ENCODE measurements around the gene HCK. TPM values are rescaled to one million over a fixed set of nuclear protein-coding genes. Genes with fewer than 3 reads are reported as not detected.

Gene HCK
- polyA plus RNA-seq, 4 donors, result 2.3 to 6.7 (median 2.6) TPM

DNA sequence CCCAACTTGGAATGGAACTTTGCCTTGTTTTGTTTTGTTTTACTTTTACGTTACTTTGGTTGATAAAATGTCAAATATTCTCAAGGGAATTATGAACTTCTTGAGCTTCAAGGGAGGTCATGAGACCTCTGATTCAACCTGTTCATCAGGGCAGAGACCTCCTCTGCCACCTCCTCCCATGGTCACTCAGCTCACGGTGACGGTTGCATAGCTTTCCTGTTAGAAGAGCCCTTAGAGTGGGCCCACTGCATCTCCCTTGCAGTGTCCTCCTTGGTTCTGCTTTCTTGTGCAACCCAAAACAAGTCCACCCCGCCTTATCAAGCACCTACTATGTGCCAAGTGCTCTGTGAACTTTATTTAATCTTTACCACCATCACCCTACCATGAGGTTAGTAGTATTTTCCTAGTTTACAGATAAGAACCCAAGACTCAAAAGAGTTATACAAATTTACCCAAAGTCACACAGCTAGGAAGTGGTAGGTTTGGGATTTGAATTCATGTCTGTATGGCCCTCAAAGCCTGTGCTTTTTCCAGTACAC is 72.9 kb downstream of the HCK start:
- DNase-seq (ENCODE audit: low read depth in 4 of 4, low spot score in 3 of 4), result no peak

DNA sequence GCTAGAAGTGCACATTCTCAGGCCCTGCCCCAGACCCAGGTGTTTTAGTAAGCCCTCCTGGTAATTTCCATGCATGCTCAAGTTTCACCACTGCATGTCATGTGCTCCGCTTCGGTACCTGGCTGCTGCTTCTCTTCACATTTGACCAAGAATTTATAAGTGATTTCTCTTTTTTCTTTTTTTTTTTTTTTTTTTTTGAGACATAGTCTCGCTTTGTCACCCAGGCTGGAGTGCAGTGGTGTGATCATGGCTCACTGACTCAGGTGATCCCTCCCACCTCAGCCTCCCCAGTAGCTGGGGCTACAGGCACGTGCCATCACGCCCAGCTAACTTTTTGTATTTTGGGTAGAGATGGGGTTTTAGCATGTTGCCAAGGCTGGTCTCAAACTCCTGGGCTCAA is 73.5 kb downstream of the HCK start:
- no peak for DNase-seq (ENCODE audit: low read depth in 4 of 4, low spot score in 3 of 4)

DNA sequence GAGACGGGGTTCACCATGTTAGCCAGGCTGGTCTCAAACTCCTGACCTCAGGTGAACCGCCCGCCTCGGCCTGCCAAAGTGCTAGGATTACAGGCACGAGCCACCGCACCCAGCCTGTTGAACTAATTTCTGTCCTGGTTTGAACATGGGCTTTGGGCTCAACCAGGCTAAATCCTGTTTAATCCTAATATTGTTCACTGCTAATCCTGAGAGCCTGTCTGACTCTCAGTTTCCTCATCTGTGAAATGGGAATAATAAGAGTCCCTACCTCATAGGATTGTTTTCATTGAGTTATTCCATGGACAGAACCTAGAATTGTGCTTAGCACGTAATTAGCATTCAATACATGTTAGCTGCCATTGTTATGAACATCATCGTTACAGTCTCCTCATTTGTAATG is 74.9 kb downstream of the HCK start:
- no peak for DNase-seq (ENCODE audit: low read depth in 4 of 4, low spot score in 3 of 4)

DNA sequence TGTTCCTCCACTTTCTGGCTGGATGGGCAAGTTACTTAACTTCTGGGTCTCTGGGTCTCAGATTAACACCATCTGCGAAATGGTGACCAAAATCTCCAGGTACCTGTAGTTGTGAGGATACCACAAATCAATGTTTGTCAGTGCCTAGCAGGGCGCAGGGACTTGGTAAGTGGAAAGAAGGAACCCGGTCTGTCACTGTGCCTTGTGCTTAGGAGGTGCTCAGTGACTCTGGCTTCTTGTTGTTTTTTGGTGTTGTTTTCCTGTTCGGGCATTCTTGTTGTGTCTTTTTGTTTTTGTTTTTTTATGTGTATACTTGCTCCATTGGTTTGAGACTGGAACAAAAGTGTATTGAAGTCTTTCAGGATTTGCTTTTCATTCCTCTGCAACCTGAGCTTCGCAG is 75.3 kb downstream of the HCK start:
- DNase-seq (ENCODE audit: low read depth in 4 of 4, low spot score in 3 of 4), result no peak

DNA sequence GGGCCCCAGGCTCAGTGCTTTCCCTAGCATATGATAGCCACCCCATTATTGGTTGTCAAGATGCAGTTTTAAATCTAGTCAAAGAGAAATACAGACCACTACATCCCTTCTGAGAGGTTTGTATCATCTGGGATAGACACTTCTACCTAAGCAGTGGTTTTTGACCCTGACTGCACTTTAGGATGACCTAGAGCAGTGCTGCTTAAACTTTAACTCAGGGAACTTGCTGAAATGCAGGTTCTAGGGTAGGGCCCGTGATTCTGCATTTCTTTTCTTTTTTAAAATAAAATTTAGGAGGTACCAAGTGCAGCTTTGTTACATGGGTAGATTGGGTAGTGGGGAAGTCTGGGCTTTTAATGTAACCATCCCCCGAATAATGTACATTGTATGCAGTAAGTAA is 76.1 kb downstream of the HCK start:
- no peak for DNase-seq (ENCODE audit: low read depth in 4 of 4, low spot score in 3 of 4)

DNA sequence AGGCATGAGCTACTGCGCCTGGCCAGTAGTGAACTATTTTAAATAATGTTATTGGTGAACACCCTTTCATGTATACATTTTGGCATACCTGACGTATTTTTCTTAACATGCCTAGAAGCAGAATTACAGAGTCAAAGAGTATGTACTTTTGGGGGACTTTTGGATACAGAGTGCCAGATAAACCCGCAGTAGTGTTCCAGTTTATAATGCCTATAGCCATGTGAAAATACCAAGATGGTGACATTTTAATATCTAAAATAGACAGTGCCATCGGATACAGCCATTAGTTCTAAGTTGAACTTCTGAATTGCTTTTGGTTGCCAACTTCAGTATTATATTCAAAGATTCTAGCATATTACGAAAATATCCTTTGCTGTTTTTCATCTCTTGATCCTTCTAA is 77.8 kb downstream of the HCK start:
- DNase-seq (ENCODE audit: low read depth in 4 of 4, low spot score in 3 of 4), result no peak

DNA sequence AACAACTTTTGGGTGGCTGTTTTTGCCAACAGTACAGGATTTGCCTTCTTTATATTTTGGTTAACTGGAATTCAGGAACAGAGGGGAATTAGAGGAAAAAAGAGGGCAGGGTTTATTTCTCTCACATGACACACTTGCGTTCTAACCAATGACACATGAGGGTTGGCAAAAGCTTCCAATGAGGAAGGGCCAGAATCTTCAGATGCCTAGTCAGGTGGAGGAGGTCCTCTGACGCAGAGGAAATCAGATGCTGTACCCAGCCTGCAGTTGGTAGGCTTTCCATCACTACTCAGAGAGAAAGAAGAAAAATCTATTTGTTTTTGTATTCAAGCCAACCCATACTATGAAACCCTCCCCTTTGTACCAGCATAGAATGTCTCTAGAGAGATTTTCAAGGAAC is 78.3 kb downstream of the HCK start:
- DNase-seq (ENCODE audit: low read depth in 4 of 4, low spot score in 3 of 4), result no peak

DNA sequence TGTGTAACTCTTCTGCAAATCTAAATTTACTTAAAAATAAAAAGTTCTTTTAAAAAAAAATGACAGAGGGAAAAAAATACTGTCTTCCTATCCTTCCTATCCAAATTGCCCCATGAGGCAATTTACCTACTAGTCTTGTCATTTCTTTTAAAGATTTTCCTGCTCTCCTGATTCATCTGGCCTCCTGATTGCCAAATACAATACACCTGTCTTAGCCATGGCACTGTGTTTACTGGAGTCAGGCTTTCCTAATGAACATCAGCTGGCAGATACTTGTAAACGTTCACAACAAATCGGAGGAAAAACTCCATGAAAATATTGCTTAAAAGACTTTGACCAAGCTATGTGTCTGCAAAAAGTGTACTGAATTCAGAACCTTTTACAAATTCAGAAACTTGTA is 78.9 kb downstream of the HCK start:
- DNase-seq (ENCODE audit: low read depth in 4 of 4, low spot score in 3 of 4), result no peak

DNA sequence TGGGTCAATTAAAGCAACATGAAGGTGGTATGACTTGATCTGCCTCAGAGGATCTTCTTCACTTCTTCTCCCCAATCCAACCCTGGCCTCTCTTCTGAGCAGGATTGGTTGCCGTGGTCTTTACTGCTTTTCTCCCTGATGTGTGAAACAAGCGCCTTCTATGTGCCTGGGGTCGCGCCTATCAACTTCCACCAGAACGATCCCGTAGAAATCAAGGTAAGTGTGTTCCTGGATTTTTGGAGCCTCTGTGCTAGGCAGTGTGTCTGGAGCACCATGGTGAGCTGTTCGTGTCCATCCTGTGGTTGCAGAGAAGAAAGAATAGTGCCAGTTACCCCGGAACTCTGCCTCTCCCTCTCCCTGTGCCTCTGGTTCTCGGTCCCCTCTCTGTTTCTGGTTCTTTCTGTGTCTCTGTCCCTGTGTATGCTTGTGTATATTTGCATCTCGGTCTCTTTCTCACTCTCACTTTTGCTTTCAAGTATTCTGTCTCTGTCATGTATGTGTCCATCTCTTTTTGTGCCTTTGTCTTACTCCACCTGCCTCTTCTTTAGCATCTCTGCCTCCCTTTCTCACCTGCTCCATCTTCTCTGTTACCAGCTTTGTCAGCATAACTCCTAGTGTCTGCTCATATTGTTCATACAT is 81.0 kb downstream of the HCK start:
- DNase-seq (ENCODE audit: low read depth in 4 of 4, low spot score in 3 of 4), result no peak

DNA sequence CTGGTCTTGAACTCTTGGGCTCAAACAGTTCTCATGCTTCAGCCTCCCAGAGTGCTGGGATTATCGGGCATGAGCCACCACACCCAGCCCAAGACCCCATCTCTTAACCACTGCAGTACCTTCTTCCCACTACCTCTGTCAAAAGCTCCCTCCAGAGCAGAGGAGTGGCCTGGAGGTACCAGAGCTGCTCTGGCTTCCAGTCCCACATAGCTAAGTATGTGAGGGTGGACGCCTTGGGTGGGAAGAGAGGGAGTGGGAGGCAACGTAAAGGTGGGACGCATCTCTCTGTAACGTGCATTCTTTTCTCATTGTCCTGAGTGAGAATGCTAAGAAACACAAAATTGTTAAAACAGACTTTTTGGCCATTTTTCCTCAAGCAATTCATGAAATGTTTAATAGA is 82.0 kb downstream of the HCK start:
- DNase-seq (ENCODE audit: low read depth in 4 of 4, low spot score in 3 of 4), result no peak

DNA sequence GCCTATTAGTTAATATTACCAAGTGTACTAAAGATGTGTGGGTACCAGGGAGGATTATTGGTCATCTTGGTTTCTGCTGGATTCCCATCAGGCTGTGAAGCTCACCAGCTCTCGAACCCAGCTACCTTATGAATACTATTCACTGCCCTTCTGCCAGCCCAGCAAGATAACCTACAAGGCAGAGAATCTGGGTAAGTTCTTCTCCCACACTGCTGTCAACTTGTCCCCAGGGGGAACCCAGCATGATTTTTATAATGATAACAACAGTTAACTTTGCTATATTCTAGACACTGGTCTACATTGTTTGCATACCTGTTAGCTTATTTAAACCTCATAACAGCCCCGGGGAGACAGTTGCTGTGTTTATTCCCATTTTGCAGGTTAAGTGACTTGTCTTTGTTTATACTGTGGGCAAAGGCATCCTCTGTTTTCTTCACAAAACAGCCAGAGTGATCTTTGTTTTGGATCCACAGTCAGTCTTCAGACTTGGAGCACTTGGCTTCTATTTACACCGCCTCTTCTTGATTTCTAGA is 84.0 kb downstream of the HCK start:
- no peak for DNase-seq (ENCODE audit: low read depth in 4 of 4, low spot score in 3 of 4)

DNA sequence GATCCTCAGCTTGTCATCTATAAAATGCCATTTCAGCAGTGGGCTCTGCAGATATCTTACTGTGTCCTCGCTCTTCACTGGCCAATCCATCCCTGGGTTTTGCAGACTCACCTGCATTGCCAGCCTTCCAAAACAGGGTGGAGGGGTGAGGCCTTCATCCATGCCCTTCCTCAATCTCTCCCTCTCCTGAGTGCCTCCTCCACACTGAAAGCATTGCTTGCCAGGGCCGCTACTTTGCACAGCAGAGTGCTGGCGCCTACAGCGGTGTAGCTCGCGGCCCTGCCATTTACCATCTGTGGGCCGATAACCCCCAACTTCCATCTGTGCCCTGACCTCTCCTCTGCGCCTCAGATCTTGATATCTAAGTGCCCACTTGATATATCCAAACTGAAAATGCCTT is 86.9 kb downstream of the HCK start:
- no peak for DNase-seq (ENCODE audit: low read depth in 4 of 4, low spot score in 3 of 4)

DNA sequence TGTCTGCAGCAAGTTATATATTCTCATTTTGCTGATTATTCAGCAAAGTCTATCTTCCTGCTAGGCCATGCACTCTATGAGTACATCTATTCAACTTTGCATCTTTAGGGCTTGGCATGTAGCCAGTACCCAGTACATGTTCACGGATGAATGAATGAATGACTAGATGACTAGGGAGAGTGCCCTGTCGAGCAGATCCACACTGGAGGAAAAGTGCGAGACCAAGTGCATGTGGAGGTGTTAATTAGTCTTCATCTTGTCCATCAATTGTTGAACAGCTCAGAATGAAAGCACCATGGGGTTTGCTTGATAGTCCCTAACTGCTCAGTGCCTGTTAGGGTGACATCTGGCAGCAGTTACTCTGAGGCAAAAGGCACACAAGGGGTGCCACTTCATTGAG is 87.9 kb downstream of the HCK start:
- DNase-seq (ENCODE audit: low read depth in 4 of 4, low spot score in 3 of 4), result no peak

DNA sequence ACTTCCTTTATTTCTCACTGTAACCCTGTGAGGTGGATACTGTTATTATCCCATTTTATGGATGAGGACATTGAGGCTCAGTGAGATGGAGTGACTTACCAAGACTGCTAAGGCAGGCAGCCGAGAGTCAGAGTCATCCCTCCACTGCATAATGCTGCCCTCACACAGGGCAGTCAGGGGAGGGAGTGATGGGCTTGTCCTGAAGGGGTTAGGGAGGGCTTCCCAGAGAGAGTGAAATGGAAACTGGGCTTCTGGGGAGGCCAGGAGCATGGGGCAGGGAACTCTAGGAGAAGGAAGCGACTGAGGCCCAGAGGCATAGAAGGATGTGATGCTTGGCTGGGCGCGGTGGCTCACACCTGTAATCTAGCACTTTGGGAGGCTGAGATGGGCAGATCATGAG is 88.6 kb downstream of the HCK start:
- DNase-seq (ENCODE audit: low read depth in 4 of 4, low spot score in 3 of 4), result no peak

DNA sequence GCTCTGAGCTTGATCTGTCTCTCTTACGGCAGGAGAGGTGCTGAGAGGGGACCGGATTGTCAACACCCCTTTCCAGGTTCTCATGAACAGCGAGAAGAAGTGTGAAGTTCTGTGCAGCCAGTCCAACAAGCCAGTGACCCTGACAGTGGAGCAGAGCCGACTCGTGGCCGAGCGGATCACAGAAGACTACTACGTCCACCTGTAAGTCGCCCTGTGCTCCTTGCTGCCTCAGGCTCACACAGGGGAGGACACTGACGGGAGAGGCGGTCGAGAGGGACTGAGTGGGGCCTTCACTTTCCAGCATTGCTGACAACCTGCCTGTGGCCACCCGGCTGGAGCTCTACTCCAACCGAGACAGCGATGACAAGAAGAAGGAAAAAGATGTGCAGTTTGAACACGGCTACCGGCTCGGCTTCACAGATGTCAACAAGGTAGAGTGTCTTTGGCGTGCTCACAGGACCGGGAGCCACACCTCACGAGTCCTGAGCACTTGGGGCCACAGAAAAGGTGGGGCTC is 89.5 kb downstream of the HCK start:
- DNase-seq (ENCODE audit: low read depth in 4 of 4, low spot score in 3 of 4), result no peak

DNA sequence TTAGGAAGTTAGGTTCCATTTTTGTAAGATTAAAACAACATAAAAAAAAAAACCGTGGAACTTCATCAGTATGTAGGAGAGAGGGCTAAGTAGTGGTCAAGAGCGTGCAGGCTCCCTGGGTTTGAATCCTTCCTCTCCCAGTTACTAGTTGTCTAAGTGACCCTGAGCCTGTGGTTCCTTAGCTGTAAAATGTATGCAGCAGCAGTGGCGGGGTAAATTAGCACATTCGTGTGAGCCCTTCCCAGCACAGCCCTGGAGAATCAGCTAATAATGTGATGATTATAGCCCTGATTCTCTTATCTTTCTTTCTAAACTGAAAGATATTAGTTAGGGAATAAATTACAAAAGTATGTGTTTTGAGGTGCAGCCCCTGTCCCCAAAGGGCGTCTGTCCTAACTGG is 90.0 kb downstream of the HCK start:
- no peak for DNase-seq (ENCODE audit: low read depth in 4 of 4, low spot score in 3 of 4)

DNA sequence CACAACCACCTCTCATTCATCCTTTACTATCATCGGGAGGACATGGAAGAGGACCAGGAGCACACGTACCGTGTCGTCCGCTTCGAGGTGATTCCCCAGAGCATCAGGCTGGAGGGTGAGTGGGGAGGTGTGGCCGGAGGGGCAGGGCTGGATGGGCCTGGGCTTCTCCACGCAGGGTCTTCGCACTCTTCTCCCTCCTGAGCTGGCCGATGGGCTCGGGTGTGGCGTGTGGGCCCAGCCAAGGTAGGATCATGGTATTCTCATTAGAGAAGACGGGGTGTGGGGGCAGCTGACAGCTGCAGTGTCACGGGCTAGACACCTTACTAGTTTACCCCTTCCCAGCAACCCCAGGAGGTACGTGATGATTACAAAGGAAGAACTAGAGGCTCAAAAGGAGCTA is 90.9 kb downstream of the HCK start:
- no peak for DNase-seq (ENCODE audit: low read depth in 4 of 4, low spot score in 3 of 4)

DNA sequence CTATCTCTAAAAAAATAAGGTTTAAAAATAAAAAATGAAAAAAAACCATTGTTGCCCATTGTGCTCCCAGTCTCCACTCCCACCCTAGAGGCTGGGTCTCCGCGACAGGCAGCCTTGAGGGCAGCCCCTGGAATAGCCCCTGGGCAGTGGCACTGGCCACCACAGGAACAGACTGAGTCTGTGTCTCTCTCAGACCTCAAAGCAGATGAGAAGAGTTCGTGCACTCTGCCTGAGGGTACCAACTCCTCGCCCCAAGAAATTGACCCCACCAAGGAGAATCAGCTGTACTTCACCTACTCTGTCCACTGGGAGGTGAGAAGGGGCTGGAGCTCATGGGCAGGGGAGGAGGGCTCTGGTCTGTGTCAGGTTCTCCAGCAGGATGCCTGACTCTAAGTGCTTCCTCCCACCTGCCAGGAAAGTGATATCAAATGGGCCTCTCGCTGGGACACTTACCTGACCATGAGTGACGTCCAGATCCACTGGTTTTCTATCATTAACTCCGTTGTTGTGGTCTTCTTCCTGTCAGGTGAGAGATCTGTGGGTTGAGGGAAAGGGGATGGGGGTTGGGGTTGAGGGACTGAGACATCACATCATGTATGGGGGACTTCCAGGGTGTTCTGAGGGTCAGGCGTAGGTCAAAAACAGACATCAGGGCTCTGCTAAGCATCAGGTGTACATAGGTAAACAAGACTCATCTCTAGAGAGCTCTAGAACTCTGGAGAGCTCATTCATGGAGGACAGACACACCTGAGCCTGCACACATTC is 93.0 kb downstream of the HCK start:
- DNase-seq (ENCODE audit: low read depth in 4 of 4, low spot score in 3 of 4), result no peak

DNA sequence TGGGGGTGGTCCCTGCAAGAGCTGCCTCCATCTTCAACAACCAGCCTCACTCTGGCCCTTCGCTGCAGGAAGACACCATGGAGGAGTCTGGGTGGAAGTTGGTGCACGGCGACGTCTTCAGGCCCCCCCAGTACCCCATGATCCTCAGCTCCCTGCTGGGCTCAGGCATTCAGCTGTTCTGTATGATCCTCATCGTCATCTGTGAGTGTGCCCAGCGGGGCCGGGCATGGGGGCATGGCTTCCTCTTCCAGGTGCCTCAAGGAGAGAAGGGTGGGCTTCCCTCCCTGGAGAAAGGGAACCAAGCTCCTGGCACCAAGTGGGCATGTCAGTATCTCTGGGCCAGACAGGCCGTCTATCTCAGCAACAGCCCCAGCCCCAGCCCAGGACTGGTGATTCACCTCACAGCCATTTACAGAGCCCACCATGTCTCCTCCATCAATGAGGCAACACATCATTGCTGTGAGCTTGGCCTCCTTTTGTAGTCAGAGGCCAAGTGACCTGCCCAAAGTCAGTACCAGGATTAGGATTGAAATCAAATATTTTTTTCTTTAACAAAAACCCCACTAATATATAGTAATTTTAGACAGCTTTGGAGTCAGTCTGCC is 97.6 kb downstream of the HCK start:
- no peak for DNase-seq (ENCODE audit: low read depth in 4 of 4, low spot score in 3 of 4)

DNA sequence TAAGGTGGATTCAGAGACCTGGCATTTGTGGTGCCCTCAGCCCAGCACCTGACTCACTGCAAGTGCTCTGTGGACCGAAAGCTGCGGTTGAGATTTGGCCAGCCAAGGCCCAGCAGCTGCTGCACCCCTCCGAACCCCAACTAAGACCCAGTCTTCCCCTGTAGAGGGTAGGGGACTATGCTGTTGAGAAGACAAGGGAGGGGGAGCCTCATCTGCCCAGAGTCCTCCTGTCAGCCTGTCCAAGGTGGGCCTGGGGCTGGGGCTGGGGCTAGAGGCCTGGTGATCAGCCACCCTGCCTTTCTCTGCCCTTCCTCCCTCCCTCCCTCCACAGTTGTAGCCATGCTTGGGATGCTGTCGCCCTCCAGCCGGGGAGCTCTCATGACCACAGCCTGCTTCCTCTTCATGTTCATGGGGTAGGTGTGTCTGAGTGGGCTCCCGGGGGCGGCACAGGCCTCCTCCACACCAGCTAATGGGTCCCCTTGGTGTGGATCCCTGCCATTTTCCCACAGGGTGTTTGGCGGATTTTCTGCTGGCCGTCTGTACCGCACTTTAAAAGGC is 98.3 kb downstream of the HCK start:
- DNase-seq (ENCODE audit: low read depth in 4 of 4, low spot score in 3 of 4), result no peak

Measured in left renal pelvis (tissue), 4 donors.